Ishikawa (cell line): ENCODE measurements around the gene MEF2A.

Experiments
- CEBPB ChIP-seq: IDR thresholded peaks from 2 replicates; pipeline ENCODE4 v1.6.1; 2012
- CREB1 ChIP-seq: IDR thresholded peaks from 2 replicates; pipeline ENCODE4 v1.6.1; 2012; ENCODE audit warnings: low read depth
- EGR1 ChIP-seq: IDR thresholded peaks from 2 replicates; pipeline ENCODE4 v1.6.1; 2012
- EP300 ChIP-seq: IDR thresholded peaks from 2 replicates; pipeline ENCODE4 v1.6.1; 2012; ENCODE audit warnings: borderline replicate concordance
- FOXM1 ChIP-seq: IDR thresholded peaks from 2 replicates; pipeline ENCODE4 v1.6.1; 2012; ENCODE audit warnings: low read depth, borderline replicate concordance
- NFIC ChIP-seq: IDR thresholded peaks from 2 replicates; pipeline ENCODE4 v1.6.1; 2012
- RAD21 ChIP-seq: IDR thresholded peaks from 2 replicates; pipeline ENCODE4 v1.6.1; 2012; ENCODE audit warnings: low read depth
- TAF1 ChIP-seq: IDR thresholded peaks from 2 replicates; pipeline ENCODE4 v1.6.1; 2012; ENCODE audit warnings: low read depth, mild to moderate bottlenecking
- TCF12 ChIP-seq: IDR thresholded peaks from 2 replicates; pipeline ENCODE4 v1.6.1; 2012; ENCODE audit warnings: low read depth
- TEAD4 ChIP-seq: IDR thresholded peaks from 2 replicates; pipeline ENCODE4 v1.6.1; 2012
- YY1 ChIP-seq: IDR thresholded peaks from 2 replicates; pipeline ENCODE4 v1.6.1; 2012; ENCODE audit warnings: low read depth
- ZBTB7A ChIP-seq: IDR thresholded peaks from 2 replicates; pipeline ENCODE4 v1.6.1; 2012; ENCODE audit warnings: low read depth
- TF ChIP-seq, protein P1 (sequence below): IDR thresholded peaks from 2 replicates; pipeline ENCODE4 v1.6.1; 2012
- TF ChIP-seq, protein P2 (sequence below): IDR thresholded peaks from 2 replicates; pipeline ENCODE4 v1.6.1; 2012; ENCODE audit warnings: low read depth, mild to moderate bottlenecking
- TF ChIP-seq, protein P3 (sequence below): IDR thresholded peaks from 2 replicates; pipeline ENCODE4 v1.6.1; 2012

The MEF2A gene

GRCh38 chr15:99662903-99663302 lies 97.1 kb downstream of the MEF2A start:
- no peak for TF ChIP-seq NFIC
- no peak for TF ChIP-seq EP300
- no peak for TF ChIP-seq TAF1
- no peak for TF ChIP-seq CEBPB
- TF ChIP-seq RAD21, result no peak
- TF ChIP-seq, protein P1, sequence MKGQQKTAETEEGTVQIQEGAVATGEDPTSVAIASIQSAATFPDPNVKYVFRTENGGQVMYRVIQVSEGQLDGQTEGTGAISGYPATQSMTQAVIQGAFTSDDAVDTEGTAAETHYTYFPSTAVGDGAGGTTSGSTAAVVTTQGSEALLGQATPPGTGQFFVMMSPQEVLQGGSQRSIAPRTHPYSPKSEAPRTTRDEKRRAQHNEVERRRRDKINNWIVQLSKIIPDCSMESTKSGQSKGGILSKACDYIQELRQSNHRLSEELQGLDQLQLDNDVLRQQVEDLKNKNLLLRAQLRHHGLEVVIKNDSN, result no peak
- TF ChIP-seq, protein P2, sequence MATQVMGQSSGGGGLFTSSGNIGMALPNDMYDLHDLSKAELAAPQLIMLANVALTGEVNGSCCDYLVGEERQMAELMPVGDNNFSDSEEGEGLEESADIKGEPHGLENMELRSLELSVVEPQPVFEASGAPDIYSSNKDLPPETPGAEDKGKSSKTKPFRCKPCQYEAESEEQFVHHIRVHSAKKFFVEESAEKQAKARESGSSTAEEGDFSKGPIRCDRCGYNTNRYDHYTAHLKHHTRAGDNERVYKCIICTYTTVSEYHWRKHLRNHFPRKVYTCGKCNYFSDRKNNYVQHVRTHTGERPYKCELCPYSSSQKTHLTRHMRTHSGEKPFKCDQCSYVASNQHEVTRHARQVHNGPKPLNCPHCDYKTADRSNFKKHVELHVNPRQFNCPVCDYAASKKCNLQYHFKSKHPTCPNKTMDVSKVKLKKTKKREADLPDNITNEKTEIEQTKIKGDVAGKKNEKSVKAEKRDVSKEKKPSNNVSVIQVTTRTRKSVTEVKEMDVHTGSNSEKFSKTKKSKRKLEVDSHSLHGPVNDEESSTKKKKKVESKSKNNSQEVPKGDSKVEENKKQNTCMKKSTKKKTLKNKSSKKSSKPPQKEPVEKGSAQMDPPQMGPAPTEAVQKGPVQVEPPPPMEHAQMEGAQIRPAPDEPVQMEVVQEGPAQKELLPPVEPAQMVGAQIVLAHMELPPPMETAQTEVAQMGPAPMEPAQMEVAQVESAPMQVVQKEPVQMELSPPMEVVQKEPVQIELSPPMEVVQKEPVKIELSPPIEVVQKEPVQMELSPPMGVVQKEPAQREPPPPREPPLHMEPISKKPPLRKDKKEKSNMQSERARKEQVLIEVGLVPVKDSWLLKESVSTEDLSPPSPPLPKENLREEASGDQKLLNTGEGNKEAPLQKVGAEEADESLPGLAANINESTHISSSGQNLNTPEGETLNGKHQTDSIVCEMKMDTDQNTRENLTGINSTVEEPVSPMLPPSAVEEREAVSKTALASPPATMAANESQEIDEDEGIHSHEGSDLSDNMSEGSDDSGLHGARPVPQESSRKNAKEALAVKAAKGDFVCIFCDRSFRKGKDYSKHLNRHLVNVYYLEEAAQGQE, result no peak
- no peak for TF ChIP-seq YY1
- no peak for TF ChIP-seq EGR1
- TF ChIP-seq TEAD4, result no peak
- TF ChIP-seq, protein P3, sequence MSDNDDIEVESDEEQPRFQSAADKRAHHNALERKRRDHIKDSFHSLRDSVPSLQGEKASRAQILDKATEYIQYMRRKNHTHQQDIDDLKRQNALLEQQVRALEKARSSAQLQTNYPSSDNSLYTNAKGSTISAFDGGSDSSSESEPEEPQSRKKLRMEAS, result no peak
- TF ChIP-seq CREB1, result no peak
- TF ChIP-seq TCF12, result no peak
- TF ChIP-seq FOXM1, result no peak
- TF ChIP-seq ZBTB7A, result no peak

- TF ChIP-seq CEBPB (no peak), CREB1 (no peak)
- TF ChIP-seq, protein P1, result no peak
Measured at GRCh38 chr15:99668533-99669182, 102.9 kb downstream of the MEF2A start.

- no peak for TF ChIP-seq ZBTB7A
- no peak for TF ChIP-seq NFIC
- no peak for TF ChIP-seq CREB1
- TF ChIP-seq RAD21, result no peak
- TF ChIP-seq, protein P2, result no peak
- no peak for TF ChIP-seq TCF12
- TF ChIP-seq, protein P1, result no peak
- no peak for TF ChIP-seq TEAD4
- no peak for TF ChIP-seq YY1
- TF ChIP-seq EGR1, result no peak
- no peak for TF ChIP-seq TAF1
- TF ChIP-seq, protein P3, result no peak
Measured at GRCh38 chr15:99669250-99669649, 103.5 kb downstream of the MEF2A start.

GRCh38 chr15:99671926-99672635 lies 106.3 kb downstream of the MEF2A start:
- TF ChIP-seq, protein P1, result no peak
- no peak for TF ChIP-seq TEAD4
- TF ChIP-seq TCF12, result no peak
- TF ChIP-seq ZBTB7A, result no peak
- TF ChIP-seq EP300, result no peak
- TF ChIP-seq EGR1, result no peak
- TF ChIP-seq TAF1, result no peak

GRCh38 chr15:99673111-99673510 lies 107.3 kb downstream of the MEF2A start:
- TF ChIP-seq YY1, result no peak
- TF ChIP-seq TCF12, result no peak
- TF ChIP-seq, protein P2, result no peak
- TF ChIP-seq, protein P1, result no peak
- no peak for TF ChIP-seq CEBPB
- TF ChIP-seq FOXM1, result no peak
- no peak for TF ChIP-seq EGR1
- TF ChIP-seq TEAD4, result no peak
- no peak for TF ChIP-seq EP300
- TF ChIP-seq NFIC, result no peak
- TF ChIP-seq, protein P3, result no peak
- TF ChIP-seq RAD21, result no peak
- TF ChIP-seq ZBTB7A, result no peak
- TF ChIP-seq CREB1, result no peak
- TF ChIP-seq TAF1, result no peak
